Activated CD4-positive, alpha-beta T cell treated with anti-CD3 and anti-CD28 coated beads for 48 hours (primary cell): ENCODE measurements around the gene UPK1A.
"Not testable (repeated sequence)": the region's sequence is repeated elsewhere in the genome, so short reads cannot be mapped to it uniquely, and the experiment has no call there.

ENCODE experiments used
- DNase-seq: peaks from one replicate; pipeline ENCODE4 v3.0.0-alpha.2; 2020

UPK1A gene

DNA sequence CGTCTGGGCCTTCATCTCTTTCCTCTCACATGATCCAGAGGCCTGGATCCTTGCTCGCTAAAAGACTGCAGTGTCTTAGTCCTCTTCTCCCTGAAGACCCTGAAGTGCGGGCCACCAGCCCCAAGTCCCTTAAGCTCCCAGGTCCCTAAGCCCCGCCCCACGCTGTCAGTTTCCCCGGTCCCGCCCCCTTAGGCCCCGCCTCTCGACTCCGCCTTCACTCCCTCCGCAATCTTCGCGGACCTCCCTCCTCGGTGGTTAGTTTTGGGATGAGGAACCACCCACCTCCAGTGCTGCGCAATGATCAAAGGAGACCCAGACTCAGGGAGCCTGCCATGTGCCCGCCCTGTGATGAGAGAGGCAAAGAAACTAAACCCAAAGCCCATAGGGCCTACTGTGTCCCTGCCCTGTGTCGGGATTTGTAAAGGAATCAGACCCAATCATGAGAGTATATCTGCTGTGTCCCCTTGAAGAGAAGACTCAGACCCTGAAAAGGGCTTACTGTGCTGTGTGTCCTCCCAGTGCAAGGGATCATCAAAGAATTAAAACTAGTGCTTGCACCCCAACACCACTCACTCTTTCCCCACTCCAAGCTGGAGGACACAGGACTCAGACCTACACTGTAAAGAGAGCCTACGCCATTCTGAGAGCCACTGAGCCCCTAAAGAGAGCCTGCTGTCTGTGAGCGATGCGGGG, 21.2 kb upstream of the UPK1A start:
- DNase-seq, result peak; percentile 93

- DNase-seq, result no peak
Measured at GRCh38 chr19:35645680-35646511, 20.4 kb upstream of the UPK1A start.

DNA sequence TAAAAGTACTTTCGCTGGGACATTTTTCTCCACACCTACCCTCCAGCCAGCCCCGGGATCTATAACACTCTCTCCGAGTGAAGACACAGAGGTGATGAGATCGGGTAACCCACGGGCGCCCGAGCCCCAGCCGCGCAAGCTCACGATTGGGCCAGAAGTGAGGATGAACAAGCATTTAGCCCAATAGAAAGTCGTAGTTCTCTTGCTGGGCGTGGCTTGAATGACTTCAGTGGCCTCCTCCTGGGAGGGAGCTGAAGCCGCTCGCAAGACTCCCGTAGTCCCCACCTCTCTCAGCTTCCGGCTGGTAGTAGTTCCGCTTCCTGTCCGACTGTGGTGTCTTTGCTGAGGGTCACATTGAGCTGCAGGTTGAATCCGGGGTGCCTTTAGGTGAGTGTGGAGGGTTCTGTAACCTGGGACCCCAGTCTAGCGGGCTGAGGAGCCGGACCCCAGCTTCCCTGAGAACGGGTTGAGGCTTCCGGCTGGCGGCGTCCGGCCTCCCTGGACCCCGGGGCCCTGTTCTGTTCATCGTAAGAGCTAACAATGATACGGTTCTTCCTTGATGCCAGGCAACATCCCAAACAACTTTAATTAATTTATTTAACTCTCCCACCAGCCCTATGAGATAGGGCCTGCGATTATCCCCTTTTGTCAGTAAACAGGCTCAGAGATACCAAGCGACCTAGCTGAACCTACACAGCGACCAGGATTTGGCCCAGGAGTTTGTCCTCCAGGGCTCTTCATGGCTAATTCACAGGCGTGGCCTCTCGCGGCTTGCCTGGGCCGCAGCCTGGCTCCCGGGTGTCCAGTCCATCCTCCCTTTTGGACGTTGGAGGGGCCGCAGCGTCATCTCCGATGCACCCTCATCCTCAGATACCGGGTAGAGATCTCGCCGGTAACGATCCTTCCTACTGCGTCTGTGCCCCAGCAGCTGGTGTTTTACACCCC, 18.0 kb upstream of the UPK1A start, which contains the start of gene COX6B1:
Gene COX6B1, plus strand, starts transcription at position 307 of the 945 bp plus-strand sequence. CDS start 2,921 bp downstream, outside the sequence.
- peak; percentile 95 for DNase-seq

GRCh38 chr19:35650581-35650980, 15.7 kb upstream of the UPK1A start:
- DNase-seq, result no peak

DNA sequence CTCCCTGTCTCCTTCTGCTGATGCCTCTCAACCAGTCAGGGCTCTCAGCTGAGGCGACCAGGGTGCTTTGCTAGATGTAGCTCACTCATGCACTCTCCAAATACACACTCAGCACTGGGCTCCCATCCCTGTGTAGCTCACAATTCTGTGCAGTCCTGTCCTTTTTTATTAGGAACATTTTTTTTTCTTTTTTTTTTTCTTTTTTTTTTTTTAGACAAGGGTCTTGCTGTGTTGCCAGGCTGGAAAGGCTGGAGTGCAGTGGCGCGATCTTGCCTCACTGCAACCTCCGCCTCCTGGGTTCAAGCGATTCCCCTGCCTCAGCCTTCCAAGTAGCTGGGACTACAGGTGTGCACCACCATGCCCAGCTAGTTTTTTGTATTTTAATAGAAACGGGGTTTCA, 11.5 kb upstream of the UPK1A start:
- DNase-seq, result not testable (repeated sequence)

GRCh38 chr19:35655600-35655999, 10.7 kb upstream of the UPK1A start:
- no peak for DNase-seq

- no peak for DNase-seq
Measured at GRCh38 chr19:35656700-35657099, 9.6 kb upstream of the UPK1A start.

GRCh38 chr19:35657904-35658700, 8.2 kb upstream of the UPK1A start:
- DNase-seq, result no peak

DNA sequence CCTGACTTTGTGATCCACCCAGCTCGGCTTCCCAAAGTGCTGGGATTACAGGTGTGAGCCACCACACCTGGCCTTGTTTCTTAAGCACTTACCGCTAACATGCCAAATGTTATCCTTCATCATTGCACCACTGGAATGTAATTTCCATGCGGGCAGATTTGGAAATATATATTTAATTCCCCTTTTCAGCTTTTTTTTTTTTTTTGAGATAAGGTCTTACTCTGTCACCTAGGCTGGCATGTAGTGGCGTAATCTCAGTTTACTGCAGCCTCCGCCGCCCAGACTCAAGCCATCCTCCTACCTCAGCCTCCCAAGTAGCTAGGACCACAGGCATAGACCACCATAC, 4.3 kb upstream of the UPK1A start:
- no peak for DNase-seq

- DNase-seq, result no peak
Measured at GRCh38 chr19:35663981-35664380, 2.3 kb upstream of the UPK1A start.

GRCh38 chr19:35665157-35665556, 1.2 kb upstream of the UPK1A start:
- no peak for DNase-seq

DNA sequence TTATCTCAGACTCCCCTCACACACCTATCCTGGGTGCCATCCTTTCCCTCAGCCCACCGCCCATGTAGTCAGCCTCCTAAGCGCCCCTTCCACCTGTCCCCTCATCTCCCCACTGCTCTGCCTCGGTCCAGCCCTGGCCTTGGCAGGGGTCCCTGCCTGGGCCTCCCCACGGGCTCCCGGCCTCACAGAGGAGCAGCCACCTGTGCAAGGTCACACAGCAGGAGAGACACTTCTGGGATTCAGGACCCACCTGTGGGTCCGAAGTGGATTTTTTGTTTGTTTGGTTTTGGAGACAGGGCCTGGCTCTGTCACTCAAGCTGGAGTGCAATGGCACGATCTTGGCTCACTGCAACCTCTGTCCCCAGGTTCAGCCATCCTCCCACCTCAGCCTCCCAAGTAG, 713 bp upstream of the UPK1A start:
- no peak for DNase-seq

DNA sequence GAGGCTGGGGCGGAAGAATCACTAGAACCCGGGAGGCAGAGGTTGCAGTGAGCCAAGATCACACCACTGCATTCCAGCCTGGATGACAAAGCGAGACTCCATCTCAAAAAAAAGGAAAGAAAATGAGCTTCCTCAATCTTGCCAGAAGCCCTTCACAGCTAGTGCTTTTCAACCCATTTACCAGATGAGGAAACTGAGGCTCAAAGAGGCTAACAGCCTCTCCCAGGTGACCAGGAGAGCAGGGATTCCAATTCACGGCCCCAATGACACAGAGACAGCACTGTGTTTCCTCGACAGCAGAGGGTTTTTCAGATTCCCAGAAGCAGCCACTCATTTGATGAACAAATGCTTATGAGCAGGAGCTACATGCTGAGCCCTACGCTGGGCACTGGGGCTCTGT, 3.2 kb downstream of the UPK1A start:
- no peak for DNase-seq

DNA sequence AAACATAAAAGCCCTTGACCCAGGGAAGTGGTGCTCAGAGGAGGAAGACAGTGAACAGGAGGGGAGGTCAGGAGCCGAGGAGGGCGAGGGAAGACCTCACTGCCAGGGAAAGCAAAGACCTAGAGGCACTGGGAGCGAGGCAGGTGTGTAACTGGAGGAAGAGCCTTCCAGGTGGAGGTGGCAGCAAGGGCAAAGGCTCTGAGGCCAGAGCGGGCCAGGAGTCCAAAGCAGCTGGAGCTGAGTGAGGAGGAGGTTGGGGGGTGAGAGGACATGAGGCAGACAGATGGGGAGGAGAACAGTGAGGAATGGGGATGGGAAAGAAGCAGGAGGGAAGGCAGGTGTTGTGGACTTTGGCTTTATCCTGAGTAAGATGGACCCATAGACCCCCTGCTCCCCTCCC, 3.7 kb downstream of the UPK1A start:
- no peak for DNase-seq

DNA sequence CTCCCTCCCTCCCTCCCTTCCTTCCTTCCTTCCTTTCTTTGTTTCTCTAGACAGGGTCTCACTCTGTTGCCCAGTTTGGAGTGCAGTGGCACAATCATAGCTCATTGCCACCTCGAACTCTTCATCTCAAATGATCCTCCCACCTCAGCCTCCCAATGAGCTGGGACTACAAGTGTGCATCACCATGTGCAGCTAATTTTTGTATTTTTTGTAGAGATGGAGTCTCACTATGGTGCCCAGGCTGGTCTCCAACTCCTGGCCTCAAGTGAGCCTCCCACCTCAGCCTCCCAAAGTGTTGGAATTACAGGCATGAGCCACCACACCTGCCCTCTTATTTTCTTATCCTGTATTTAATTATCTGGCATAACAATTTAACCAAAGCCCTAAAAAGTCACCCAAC, 4.4 kb downstream of the UPK1A start:
- DNase-seq, result no peak

GRCh38 chr19:35671818-35672217, 5.5 kb downstream of the UPK1A start:
- DNase-seq, result no peak

DNA sequence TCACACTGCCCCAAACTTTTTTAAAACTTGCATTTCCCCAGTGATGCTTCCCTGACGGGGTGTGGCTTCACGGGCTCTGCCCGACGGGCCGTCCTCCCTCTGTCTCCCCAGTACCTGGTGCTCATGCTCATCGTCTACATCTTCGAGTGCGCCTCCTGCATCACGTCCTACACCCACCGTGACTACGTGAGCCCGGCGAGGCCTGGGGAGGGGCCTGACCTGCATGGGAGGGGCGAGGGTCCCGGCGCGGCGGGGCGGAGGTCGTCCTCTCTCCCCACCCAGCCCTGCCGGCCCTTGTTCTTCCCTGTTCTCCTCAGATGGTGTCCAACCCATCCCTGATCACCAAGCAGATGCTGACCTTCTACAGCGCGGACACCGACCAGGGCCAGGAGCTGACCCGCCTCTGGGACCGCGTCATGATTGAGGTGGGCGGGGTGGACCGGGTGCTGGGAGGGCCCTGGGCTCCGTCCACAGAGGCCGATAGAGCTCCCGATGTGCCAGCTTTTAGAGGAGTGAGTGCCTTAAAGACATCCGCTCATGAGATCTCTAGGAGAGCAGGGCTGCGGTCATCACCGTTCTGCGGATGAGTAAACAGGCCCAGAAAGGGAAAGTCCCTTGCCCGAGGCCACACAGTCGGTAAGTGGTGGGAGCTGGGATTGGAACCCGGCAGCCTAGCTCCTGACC, 6.9 kb downstream of the UPK1A start:
- peak; percentile 73 for DNase-seq

DNA sequence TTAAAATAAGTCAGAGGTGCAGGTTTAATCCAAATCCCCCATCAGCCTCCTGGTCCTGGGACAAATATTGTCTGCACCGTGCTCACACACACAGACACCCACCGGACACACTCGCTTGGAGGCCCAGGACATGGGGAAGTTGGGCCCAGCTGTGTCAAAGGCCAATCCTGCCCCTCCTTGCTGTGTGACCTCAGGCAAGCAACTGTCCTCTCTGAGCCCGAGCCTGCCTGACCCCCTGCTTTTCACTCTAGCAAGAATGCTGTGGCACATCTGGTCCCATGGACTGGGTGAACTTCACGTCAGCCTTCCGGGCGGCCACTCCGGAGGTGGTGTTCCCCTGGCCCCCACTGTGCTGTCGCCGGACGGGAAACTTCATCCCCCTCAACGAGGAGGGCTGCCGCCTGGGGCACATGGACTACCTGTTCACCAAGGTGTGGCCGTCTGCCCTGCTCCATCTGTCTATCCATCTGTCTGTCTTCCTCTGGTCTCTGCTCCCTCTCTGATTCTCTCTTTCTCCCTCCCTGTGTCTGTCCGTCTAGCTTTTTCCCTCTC, 9.3 kb downstream of the UPK1A start:
- no peak for DNase-seq

DNA sequence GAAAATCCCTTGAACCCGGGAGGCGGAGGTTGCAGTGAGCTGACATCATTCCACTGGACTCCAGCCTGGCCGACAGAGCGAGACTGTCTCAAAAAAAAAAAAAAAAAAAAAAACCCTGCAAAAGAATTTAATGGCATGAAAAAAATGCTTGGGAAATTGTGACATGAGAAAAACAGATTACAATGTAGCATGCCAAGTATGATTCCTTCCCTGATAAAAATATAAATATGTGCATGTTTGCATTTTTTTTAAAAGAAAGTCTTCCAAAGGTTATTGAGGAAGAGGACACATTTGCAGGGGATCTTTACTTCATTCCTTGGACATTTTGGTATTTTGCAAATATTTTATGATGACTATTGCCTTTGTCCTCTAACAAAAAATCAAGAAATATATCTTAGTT, 23.5 kb downstream of the UPK1A start:
- DNase-seq, result no peak

GRCh38 chr19:35691106-35691505, 24.8 kb downstream of the UPK1A start:
- not testable (repeated sequence) for DNase-seq

DNA sequence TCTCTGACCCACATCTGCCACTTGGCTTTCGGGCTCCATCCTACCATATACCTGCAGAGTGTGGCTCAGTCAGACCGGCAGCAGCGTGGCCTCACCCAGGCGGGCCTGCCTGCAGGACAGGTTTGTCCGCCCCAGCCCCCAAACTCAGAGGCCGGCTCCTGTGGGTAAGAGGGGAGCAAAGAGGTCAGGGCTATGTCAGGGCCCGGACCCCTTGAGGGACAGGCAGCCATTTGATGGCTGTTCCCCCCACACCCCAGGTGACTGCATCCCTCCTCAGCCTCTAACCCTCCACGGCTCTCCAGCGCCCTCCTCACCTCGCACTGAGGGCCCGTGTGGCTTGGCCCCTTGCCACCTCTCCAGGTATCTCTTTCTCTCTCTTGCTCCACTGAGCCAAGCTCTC, 25.7 kb downstream of the UPK1A start:
- DNase-seq, result no peak

- DNase-seq, result no peak
Measured at GRCh38 chr19:35693422-35693821, 27.1 kb downstream of the UPK1A start.
